Endothelial cell of umbilical vein (primary cell): ENCODE results near the gene GAPDH. TPM values are rescaled to one million over a fixed set of nuclear protein-coding genes. Genes with fewer than 3 reads are reported as not detected.

Experiments
- BruUV-seq: library from RNA; stranded (reverse); fragments of 400-500 nt; replicated peaks from 2 replicates; lab custom pipeline; 2021; lab: Mats Ljungman, UMichigan
- CTCF ChIA-PET: fragments of 300-600, 350-600 bp; sonication (Branson Sonifier 250); formaldehyde crosslinking; loops from one replicate; lab custom pipeline; 2021; ENCODE audit warnings: antibody characterized with exemption, inconsistent platforms; lab: Charles Lee
- POLR2A ChIA-PET: fragments of 300-600, 350-600 bp; sonication (Branson Sonifier 250); formaldehyde crosslinking; loops from one replicate; lab custom pipeline; 2021; ENCODE audit warnings: antibody characterized with exemption, inconsistent platforms; lab: Charles Lee
- DNase-seq: peaks from one replicate; pipeline ENCODE4 v3.0.0-alpha.2; 2011; ENCODE audit warnings: low read depth, low spot score
- FAIRE-seq: peaks from 2 replicates; lab custom pipeline; 2011; peaks lifted over from hg19 to GRCh38; lab: Jason Lieb, UNC
- H2AFZ ChIP-seq: 2 replicates; pipeline ENCODE4 v1.6.0; 2012; ENCODE audit warnings: low read depth, low read length, control low read depth, inconsistent platforms
- H3K27ac ChIP-seq: 2 replicates; pipeline ENCODE4 v1.5.1; 2011; ENCODE audit warnings: low read depth, mild to moderate bottlenecking, control low read depth, low read length, moderate library complexity; ENCODE audit not compliant: insufficient read depth
- H3K27me3 ChIP-seq, 2 experiments: 2 replicates each; pipeline versions ENCODE4 v1.6.0 to v1.6.1; 2011; ENCODE audit warnings: low read length in 2 of 2, mixed read lengths in 1 of 2; ENCODE audit not compliant: control insufficient read depth in 2 of 2, insufficient read depth in 2 of 2
- H3K36me3 ChIP-seq, 2 experiments: 2 replicates in 1 of 2; 3 replicates in 1 of 2; pipeline ENCODE4 v1.5.1; 2011; ENCODE audit warnings: low read length in 2 of 2, mild to moderate bottlenecking in 1 of 2, moderate library complexity in 1 of 2; ENCODE audit not compliant: control insufficient read depth in 2 of 2, insufficient read depth in 2 of 2; ENCODE audit errors: extremely low read depth in 1 of 2
- H3K4me1 ChIP-seq: 3 replicates; pipeline ENCODE4 v1.5.1; 2011; ENCODE audit warnings: mild to moderate bottlenecking, low read length; ENCODE audit not compliant: control insufficient read depth, insufficient read depth; ENCODE audit errors: extremely low read depth
- H3K4me2 ChIP-seq: 2 replicates; pipeline ENCODE4 v1.6.1; 2011; ENCODE audit warnings: low read length, control low read depth, mixed read lengths; ENCODE audit not compliant: insufficient read depth
- H3K4me3 ChIP-seq, 3 experiments: fragments of 200-600 bp in 1 of 3; sonication (generic), shearing (Covaris generic) in 1 of 3; replicated peaks in 1 of 3; 2 replicates each; pipeline ENCODE4 v1.5.1; 2011 to 2016; ENCODE audit warnings: control low read depth in 3 of 3, low read length in 3 of 3, mild to moderate bottlenecking in 2 of 3, inconsistent platforms in 1 of 3, low read depth in 1 of 3, moderate library complexity in 1 of 3; ENCODE audit not compliant: insufficient read depth in 1 of 3
- H3K79me2 ChIP-seq: 2 replicates; pipeline ENCODE4 v1.6.0; 2012; ENCODE audit warnings: low read length, inconsistent platforms; ENCODE audit not compliant: control insufficient read depth, insufficient read depth
- H3K9ac ChIP-seq: replicated peaks from 2 replicates; pipeline ENCODE3; 2011; ENCODE audit warnings: low read length, control low read depth; ENCODE audit not compliant: insufficient read depth; ENCODE audit errors: extremely low read depth
- H3K9me1 ChIP-seq: replicated peaks from 3 replicates; pipeline ENCODE4 v1.6.0; 2011; ENCODE audit warnings: mild to moderate bottlenecking, low read length; ENCODE audit not compliant: control insufficient read depth, insufficient read depth; ENCODE audit errors: extremely low read depth
- H3K9me3 ChIP-seq: replicated peaks from 2 replicates; pipeline ENCODE4 v1.5.1; 2012; ENCODE audit warnings: low read length, inconsistent platforms; ENCODE audit not compliant: control insufficient read depth, insufficient read depth
- H4K20me1 ChIP-seq: replicated peaks from 2 replicates; pipeline ENCODE3; 2011; ENCODE audit warnings: mild to moderate bottlenecking, low read length; ENCODE audit not compliant: control insufficient read depth, insufficient read depth; ENCODE audit errors: extremely low read depth
- CTCF ChIP-seq, 2 donors: IDR thresholded peaks; 1 replicate in 1 of 2; 2 replicates in 1 of 2; pipeline ENCODE4 v1.5.1; 2011; ENCODE audit warnings: low read length in 2 of 2, mild to moderate bottlenecking in 2 of 2, moderate library complexity in 2 of 2, control low read depth in 1 of 2, inconsistent platforms in 1 of 2, low read depth in 1 of 2; ENCODE audit not compliant: insufficient read depth in 1 of 2; ENCODE audit errors: extremely low read depth in 1 of 2
- EZH2 ChIP-seq: IDR thresholded peaks from 2 replicates; pipeline ENCODE4 v1.6.1; 2012; ENCODE audit warnings: borderline replicate concordance, low read depth, mild to moderate bottlenecking, moderate library complexity, low read length, inconsistent platforms; ENCODE audit not compliant: severe bottlenecking
- FOS ChIP-seq: IDR thresholded peaks from 2 replicates; pipeline ENCODE4 v1.6.1; 2011; ENCODE audit warnings: mild to moderate bottlenecking, low read length, moderate library complexity, borderline replicate concordance; ENCODE audit not compliant: insufficient read depth
- GATA2 ChIP-seq: IDR thresholded peaks from 2 replicates; pipeline ENCODE4 v1.7.0; 2011; ENCODE audit warnings: low read depth, mild to moderate bottlenecking, moderate library complexity, mixed read lengths, low read length; ENCODE audit not compliant: insufficient read length, insufficient read depth
- JUN ChIP-seq: IDR thresholded peaks from 2 replicates; pipeline ENCODE4 v1.6.1; 2011; ENCODE audit warnings: borderline replicate concordance, low read depth; ENCODE audit not compliant: insufficient read length, insufficient read depth
- MAX ChIP-seq: IDR thresholded peaks from 2 replicates; pipeline ENCODE4 v1.6.1; 2011; ENCODE audit not compliant: insufficient read depth, insufficient read length
- MYC ChIP-seq: IDR thresholded peaks from one replicate; pipeline ENCODE4 v1.6.1; 2011; ENCODE audit warnings: mild to moderate bottlenecking, low read depth, low read length
- POLR2A ChIP-seq: IDR thresholded peaks from 2 replicates; pipeline ENCODE4 v1.6.1; 2012; ENCODE audit warnings: low read depth, mild to moderate bottlenecking, control low read depth, low read length
- POLR2AphosphoS5 ChIP-seq: IDR thresholded peaks from 2 replicates; pipeline ENCODE4 v1.6.1; 2012; ENCODE audit warnings: low read depth, mild to moderate bottlenecking, control low read depth, low read length, moderate library complexity; ENCODE audit not compliant: insufficient read depth
- dilution Hi-C: fragments of 300-500 bp; cut with MboI; formaldehyde crosslinking; loops from one replicate; pipeline ENCODE4 v1.15.0; 2019; ENCODE audit warnings: low sequenced_read_pairs; ENCODE audit not compliant: extremely low pct_ligation_motif_present
- intact Hi-C: fragments of 100-400 bp; cut with micrococcal nuclease; formaldehyde crosslinking; loops from one replicate; pipeline ENCODE4 v1.10.0; 2022
- polyA plus RNA-seq, 4 experiments: library from polyadenylated mRNA; depleted of rRNA in 3 of 4; stranded (reverse) in 3 of 4; unstranded in 1 of 4; fragments of >200 nt; gene quantifications; 2 replicates each; pipeline versions ENCODE4 v1.2.1 to v1.2.3, GENCODE V29; 2011 to 2012; ENCODE audit warnings: missing spikeins in 1 of 4
- total RNA-seq: library from RNA; stranded (reverse); gene quantifications from 2 replicates; pipeline ENCODE4 v1.2.3, GENCODE V29; 2021

The GAPDH gene
- total and polyA plus RNA-seq, 2 donors (not counting 3 experiments of a cell fraction or from before 2014, with no cell fraction given), result 4,648 to 8,748 TPM

- Histone ChIP-seq H3K36me3 (peaks cover 3 to 29% of the 10 kb centered on the region in 2 experiments), H2AFZ (no peak overlapping the region), H3K9me1 (no peaks in the 10 kb centered on the region), H3K79me2 (peaks cover 25% of the 10 kb centered on the region), H3K9ac (no peak overlapping the region), H3K9me3 (no peaks in the 10 kb centered on the region), H4K20me1 (no peaks in the 10 kb centered on the region), H3K4me1 (peaks cover 7% of the 10 kb centered on the region), H3K27me3 (no peaks in the 10 kb centered on the region), H3K27ac (no peak overlapping the region), H3K4me3 (no peak overlapping the region), H3K4me2 (no peak overlapping the region)
- no peak for DNase-seq
- dilution Hi-C loops (no loop called here), intact Hi-C loops (loop anchor here (2.0 kb wide), 1 partner anchor 37 kb away; the partner anchor contains the start of gene CHD4)
- CTCF ChIA-PET, result interaction anchor here (2.3 kb wide), 2 partner anchors 15 to 31 kb away, joined by 7 read pairs; no protein-coding TSS in a partner anchor
- BruUV-seq, result no TSS peak
- TF ChIP-seq MYC (no peak), GATA2 (no peak), POLR2AphosphoS5 (no peak), JUN (no peak), FOS (no peak), EZH2 (no peak), MAX (no peak), CTCF (IDR thresholded peaks at IDR 0.05; ENCODE audit: extremely low read depth in 1 of 2, insufficient read depth in 1 of 2, low read depth in 1 of 2, low read length in 2 of 2) (no peak), POLR2A (no peak)
- no peak for FAIRE-seq
- POLR2A ChIA-PET, result no interaction called here
Observed at GRCh38 chr12:6569312-6569711, 35.0 kb downstream of the GAPDH start.
